HCT116 (cell line): ENCODE measurements around the gene GDE1. TPM values are rescaled to one million over a fixed set of nuclear protein-coding genes. Genes with fewer than 3 reads are reported as not detected.
A peak's percentile ranks its signal among the peaks of the same experiment; 100 is the strongest.

Source experiments
- ATAC-seq: fragments of 200-7000 bp; cut with Tn5 transposase; 2 replicates; pipeline ENCODE4 v1.9.1; 2020; ENCODE audit warnings: mild to moderate bottlenecking, moderate library complexity
- BruUV-seq: library from RNA; stranded (reverse); fragments of 400-500 nt; replicated peaks from 2 replicates; lab custom pipeline; 2021; lab: Mats Ljungman, UMichigan
- CTCF ChIA-PET: fragments of 300-600 bp; sonication (Branson Sonifier 250); formaldehyde crosslinking; loops from one replicate; lab custom pipeline; 2021; ENCODE audit warnings: antibody characterized with exemption; lab: Charles Lee
- POLR2A ChIA-PET: fragments of 300-600, 350-600 bp; sonication (Branson Sonifier 250); formaldehyde crosslinking; loops from one replicate; lab custom pipeline; 2021; ENCODE audit warnings: antibody characterized with exemption; lab: Charles Lee
- RAD21 ChIA-PET, 2 experiments: fragments of 300-600 bp; sonication (Branson Sonifier 250); formaldehyde crosslinking; loops; one replicate each; lab custom pipeline; 2023; ENCODE audit warnings: low total read pairs in 2 of 2; ENCODE audit not compliant: uncharacterized antibody in 2 of 2, unreplicated experiment in 2 of 2, low non-redundant PET in 1 of 2; lab: Charles Lee
- DNase-seq: peaks from one replicate; pipeline ENCODE4 v3.0.0-alpha.2; 2010; ENCODE audit warnings: low read depth, low spot score
- H2AFZ ChIP-seq: fragments of 200-600 bp; shearing (Covaris generic), sonication (generic); 2 replicates; pipeline ENCODE4 v1.6.1; 2017; ENCODE audit warnings: low read depth, mixed run types, mixed read lengths, antibody characterized with exemption, low read length; ENCODE audit not compliant: poor library complexity, severe bottlenecking
- H3K27ac ChIP-seq: 2 replicates; pipeline ENCODE4 v1.5.1; 2012; ENCODE audit warnings: low read depth, low read length
- H3K27me3 ChIP-seq: fragments of 200-600 bp; sonication (generic); 2 replicates; pipeline ENCODE4 v1.6.1; 2016; ENCODE audit warnings: mixed run types, low read length, mixed read lengths; ENCODE audit not compliant: insufficient read depth
- H3K36me3 ChIP-seq, 2 experiments: fragments of 200-500 bp in 1 of 2; fragments of 200-600 bp in 1 of 2; sonication (Bioruptor generic) in 1 of 2; sonication (generic) in 1 of 2; 2 replicates each; pipeline versions ENCODE4 v1.5.1 to v1.6.1; 2014 to 2016; ENCODE audit warnings: low read length in 2 of 2, inconsistent platforms in 1 of 2, mixed read lengths in 1 of 2, mixed run types in 1 of 2; ENCODE audit not compliant: insufficient read depth in 2 of 2, control insufficient read depth in 1 of 2
- H3K4me1 ChIP-seq, 2 experiments: fragments of 200-600 bp in 1 of 2; sonication (generic) in 1 of 2; 2 replicates each; pipeline versions ENCODE4 v1.5.1 to v1.6.1; 2012 to 2017; ENCODE audit warnings: low read length in 2 of 2, inconsistent platforms in 1 of 2, mild to moderate bottlenecking in 1 of 2, mixed read lengths in 1 of 2, mixed run types in 1 of 2, moderate library complexity in 1 of 2; ENCODE audit not compliant: insufficient read depth in 2 of 2, control insufficient read depth in 1 of 2
- H3K4me2 ChIP-seq: fragments of 200-600 bp; sonication (generic); 2 replicates; pipeline ENCODE4 v1.6.1; 2017; ENCODE audit warnings: mixed run types, low read length, mixed read lengths
- H3K4me3 ChIP-seq, 2 experiments: fragments of 200-600 bp in 1 of 2; sonication (generic) in 1 of 2; replicated peaks in 1 of 2; 2 replicates each; pipeline ENCODE4 v1.5.1; 2011 to 2016; ENCODE audit warnings: low read length in 2 of 2, control low read depth in 1 of 2, low read depth in 1 of 2, mild to moderate bottlenecking in 1 of 2, mixed read lengths in 1 of 2, mixed run types in 1 of 2
- H3K79me2 ChIP-seq: fragments of 200-600 bp; sonication (generic); 2 replicates; pipeline ENCODE4 v1.6.1; 2017; ENCODE audit warnings: mild to moderate bottlenecking, mixed run types, low read length, moderate library complexity, mixed read lengths; ENCODE audit not compliant: insufficient read depth
- H3K9ac ChIP-seq: fragments of 200-600 bp; sonication (generic); 2 replicates; pipeline ENCODE4 v1.6.1; 2016; ENCODE audit warnings: low read length, mixed read lengths
- H3K9me2 ChIP-seq: fragments of 200-600 bp; sonication (generic), shearing (Covaris generic); 2 replicates; pipeline ENCODE4 v1.6.1; 2017; ENCODE audit warnings: mixed run types, mild to moderate bottlenecking, moderate library complexity; ENCODE audit not compliant: insufficient read depth
- H3K9me3 ChIP-seq, 2 experiments: fragments of 200-500 bp in 1 of 2; fragments of 200-600 bp in 1 of 2; sonication (Bioruptor generic) in 1 of 2; sonication (generic) in 1 of 2; 2 replicates each; pipeline ENCODE4 v1.6.1; 2014 to 2017; ENCODE audit warnings: low read length in 2 of 2, mixed read lengths in 2 of 2, inconsistent platforms in 1 of 2, low read depth in 1 of 2, mild to moderate bottlenecking in 1 of 2, mixed run types in 1 of 2, moderate library complexity in 1 of 2; ENCODE audit not compliant: control insufficient read depth in 1 of 2, insufficient read depth in 1 of 2
- H4K20me1 ChIP-seq: fragments of 200-600 bp; sonication (generic), shearing (Covaris generic); 2 replicates; pipeline ENCODE4 v1.6.1; 2017; ENCODE audit warnings: mixed run types, mild to moderate bottlenecking, moderate library complexity; ENCODE audit not compliant: insufficient read depth
- ATF3 ChIP-seq: IDR thresholded peaks from 2 replicates; pipeline ENCODE4 v1.6.1; 2012
- CTCF ChIP-seq, 3 experiments: fragments of 200-600 bp in 1 of 3; sonication (generic) in 1 of 3; IDR thresholded peaks in 2 of 3; conservative IDR thresholded peaks in 1 of 3; 2 replicates each; pipeline ENCODE4 v1.5.1; 2012 to 2017; ENCODE audit warnings: low read depth in 2 of 3, low read length in 2 of 3, antibody characterized with exemption in 1 of 3, borderline replicate concordance in 1 of 3, control low read depth in 1 of 3, mild to moderate bottlenecking in 1 of 3, mixed read lengths in 1 of 3, mixed run types in 1 of 3, moderate library complexity in 1 of 3; ENCODE audit not compliant: insufficient read depth in 1 of 3
- EGR1 ChIP-seq: IDR thresholded peaks from 2 replicates; pipeline ENCODE4 v1.6.1; 2012; ENCODE audit warnings: low read depth
- ELF1 ChIP-seq: IDR thresholded peaks from 2 replicates; pipeline ENCODE4 v1.6.1; 2012; ENCODE audit warnings: low read depth, borderline replicate concordance
- FOSL1 ChIP-seq: IDR thresholded peaks from 2 replicates; pipeline ENCODE4 v1.6.1; 2012; ENCODE audit warnings: low read depth
- JUND ChIP-seq: IDR thresholded peaks from 2 replicates; pipeline ENCODE4 v1.6.1; 2012
- MAX ChIP-seq: IDR thresholded peaks from 2 replicates; pipeline ENCODE4 v1.6.1; 2012
- POLR2AphosphoS5 ChIP-seq: IDR thresholded peaks from 2 replicates; pipeline ENCODE4 v1.6.1; 2011; ENCODE audit warnings: mild to moderate bottlenecking, low read depth, low read length, moderate library complexity
- RAD21 ChIP-seq: IDR thresholded peaks from 2 replicates; pipeline ENCODE4 v1.6.1; 2012; ENCODE audit warnings: low read depth, mild to moderate bottlenecking
- REST ChIP-seq: IDR thresholded peaks from 2 replicates; pipeline ENCODE4 v1.6.1; 2012; ENCODE audit warnings: low read depth
- SRF ChIP-seq: IDR thresholded peaks from 2 replicates; pipeline ENCODE4 v1.6.1; 2012; ENCODE audit warnings: low read depth
- TCF7L2 ChIP-seq: IDR thresholded peaks from 2 replicates; pipeline ENCODE4 v1.7.0; 2011; ENCODE audit warnings: borderline replicate concordance, inconsistent platforms; ENCODE audit not compliant: insufficient read depth, insufficient read length; ENCODE audit errors: extremely low read depth
- ZNF274 ChIP-seq: fragments of 200-500 bp; sonication (Bioruptor generic); IDR thresholded peaks from 2 replicates; pipeline ENCODE4 v1.6.1; 2014; ENCODE audit warnings: mild to moderate bottlenecking, low read depth, low read length, inconsistent platforms
- intact Hi-C: fragments of 100-400 bp; cut with micrococcal nuclease; formaldehyde crosslinking; loops from 2 replicates; pipeline ENCODE4 v1.10.0; 2022
- total RNA-seq: library from RNA; stranded (reverse); gene quantifications from one replicate; pipeline ENCODE4 v1.2.1, GENCODE V29; 2021; ENCODE audit not compliant: unreplicated experiment

The GDE1 gene
- total RNA-seq, 1 experiment from 2014 or later = 47.1 TPM

GRCh38 chr16:19542138-19542821 lies 20.4 kb upstream of the GDE1 start:
- Histone ChIP-seq H4K20me1 (no peaks in the 10 kb centered on the region), H3K36me3 (peaks cover 21 to 32% of the 10 kb centered on the region in 2 experiments)
- intact Hi-C loops = no loop called here

GRCh38 chr16:19540241-19540970 lies 18.5 kb upstream of the GDE1 start:
- ChIA-PET POLR2A (no interaction called here), CTCF (no interaction called here), RAD21 (no interaction called here)
- intact Hi-C loops = no loop called here
- Histone ChIP-seq H3K36me3 (peaks cover 14 to 35% of the 10 kb centered on the region in 2 experiments), H3K9ac (no peak overlapping the region), H3K9me2 (no peaks in the 10 kb centered on the region), H2AFZ (no peak overlapping the region), H3K79me2 (peaks cover under 1% of the 10 kb centered on the region; the same call in 1 of the 2 replicates), H3K27me3 (no peaks in the 10 kb centered on the region), H3K9me3 (no peaks in the 10 kb centered on the region), H3K4me3 (no peak overlapping the region), H4K20me1 (no peaks in the 10 kb centered on the region), H3K4me2 (no peak overlapping the region), H3K4me1 (peaks cover 0 to 5% of the 10 kb centered on the region in 2 experiments; a peak in 1 of 4 replicates), H3K27ac (no peak overlapping the region)
- no TSS peak for BruUV-seq
- ATAC-seq = no peak
- DNase-seq = no peak
- no peak for TF ChIP-seq FOSL1
- no peak for TF ChIP-seq ATF3
- no peak for TF ChIP-seq POLR2AphosphoS5
- TF ChIP-seq JUND = no peak
- no peak for TF ChIP-seq ZNF274
- TF ChIP-seq REST = no peak
- TF ChIP-seq RAD21 = no peak
- no peak for TF ChIP-seq ELF1
- no peak for TF ChIP-seq EGR1
- no peak for TF ChIP-seq MAX
- TF ChIP-seq CTCF (IDR thresholded peaks at IDR 0.05 in 2 of 3, conservative IDR thresholded peaks at IDR 0.05 in 1 of 3; ENCODE audit: borderline replicate concordance in 1 of 3, insufficient read depth in 1 of 3, low read depth in 2 of 3, low read length in 2 of 3) = no peak

More at GRCh38 chr16:19542138-19542821, 20.4 kb upstream of the GDE1 start:
- Histone ChIP-seq H3K4me2 (no peak overlapping the region), H3K27ac (no peak overlapping the region), H3K4me1 (peaks cover 0 to 5% of the 10 kb centered on the region in 2 experiments; a peak in 1 of 4 replicates), H2AFZ (no peak overlapping the region), H3K9ac (no peak overlapping the region), H3K4me3 (no peak overlapping the region), H3K27me3 (no peaks in the 10 kb centered on the region), H3K9me3 (no peaks in the 10 kb centered on the region), H3K9me2 (no peaks in the 10 kb centered on the region), H3K79me2 (no peaks in the 10 kb centered on the region)
- RAD21 ChIA-PET = no interaction called here
- no TSS peak for BruUV-seq
- peak; percentile 51 for TF ChIP-seq TCF7L2
- no peak for TF ChIP-seq SRF
- no peak for ATAC-seq
- POLR2A ChIA-PET = interaction anchor here (0.9 kb wide), 1 partner anchor 123 kb away, joined by 3 read pairs; no protein-coding TSS in a partner anchor
- DNase-seq = no peak
- CTCF ChIA-PET = interaction anchor here (1.1 kb wide), 1 partner anchor 13 kb away, joined by 4 read pairs; the partner anchor contains the start of gene VPS35L
